ENCODE measurements around the gene EIF5A. TPM values are rescaled to one million over a fixed set of nuclear protein-coding genes. Genes with fewer than 3 reads are reported as not detected.

EIF5A gene
- 351 and 391 TPM in 2 replicates for total RNA-seq

GRCh38 chr17:7306911-7307685 lies at the start of gene EIF5A:
Gene EIF5A (plus strand): TSS chr17:7307628. CDS start chr17:7309636, 2,008 bp downstream.

GRCh38 chr17:7262192-7262934 lies 45.1 kb upstream of the EIF5A start, which contains the start of gene CLDN7:
Gene CLDN7 (minus strand): TSS chr17:7262478. CDS start chr17:7262043, 435 bp downstream.

GRCh38 chr17:7281074-7281952 lies 26.1 kb upstream of the EIF5A start, which contains the start of gene SLC2A4:
Gene SLC2A4 (plus strand): TSS chr17:7281718. CDS start chr17:7281935, 217 bp downstream.

GRCh38 chr17:7294614-7295153 lies 12.7 kb upstream of the EIF5A start, which contains the start of gene YBX2:
Gene YBX2 (minus strand): TSS chr17:7294639. CDS start chr17:7294500, 139 bp downstream.

GRCh38 chr17:7314719-7315569 lies 7.5 kb downstream of the EIF5A start, which contains the start of gene GPS2:
Gene GPS2 (minus strand): TSS chr17:7315360. CDS start chr17:7315052, 308 bp downstream.

GRCh38 chr17:7328840-7329373 lies 21.5 kb downstream of the EIF5A start, which contains the start of gene NEURL4:
Gene NEURL4 (minus strand): TSS chr17:7329335. CDS start chr17:7329312, 23 bp downstream.

GRCh38 chr17:7336240-7337175 lies 29.1 kb downstream of the EIF5A start, which contains the start of gene ACAP1:
Gene ACAP1 (plus strand): TSS chr17:7336529. CDS start chr17:7336735, 206 bp downstream.

GRCh38 chr17:7351665-7352502 lies 44.5 kb downstream of the EIF5A start, which contains the start of gene KCTD11:
Gene KCTD11 (plus strand): TSS chr17:7352162.

GRCh38 chr17:7355053-7355452 lies 47.6 kb downstream of the EIF5A start, which contains the start of gene TMEM95:
Gene TMEM95 (plus strand): TSS chr17:7355156. CDS start chr17:7355205, 49 bp downstream.

Other genes starting within 250 kb of the EIF5A start
- gene CLEC10A, start 227.4 kb upstream of the EIF5A start, total RNA-seq: not detected in 2 replicates
- gene ASGR2, start 192.8 kb upstream of the EIF5A start, total RNA-seq: not detected in 2 replicates
- gene ASGR1, start 128.3 kb upstream of the EIF5A start, total RNA-seq: 0.26 and 0.43 TPM in 2 replicates
- gene DLG4, start 87.8 kb upstream of the EIF5A start, total RNA-seq: 38.6 and 51.8 TPM in 2 replicates
- gene ACADVL, start 87.7 kb upstream of the EIF5A start, total RNA-seq: 253 and 331 TPM in 2 replicates
- gene DVL2, start 73.1 kb upstream of the EIF5A start, total RNA-seq: 57.9 and 79.4 TPM in 2 replicates
- 36.2 and 41.9 TPM in 2 replicates for gene PHF23, start 68.2 kb upstream of the EIF5A start, total RNA-seq
- 152 and 153 TPM in 2 replicates for gene GABARAP, start 65.2 kb upstream of the EIF5A start, total RNA-seq
- gene CTDNEP1, start 55.9 kb upstream of the EIF5A start, total RNA-seq: 71.7 and 85.0 TPM in 2 replicates
- 23.6 and 23.8 TPM in 2 replicates for gene ELP5, start 55.4 kb upstream of the EIF5A start, total RNA-seq
- 0.33 and 0.65 TPM in 2 replicates for gene CLDN7, start 45.1 kb upstream of the EIF5A start, total RNA-seq
- gene SLC2A4, start 25.9 kb upstream of the EIF5A start, total RNA-seq: 0.10 and 0.13 TPM in 2 replicates
- 0.07 TPM in 1 of 2 replicates, not detected in the other for gene YBX2, start 13.0 kb upstream of the EIF5A start, total RNA-seq
- 20.3 and 20.4 TPM in 2 replicates for gene GPS2, start 7.7 kb downstream of the EIF5A start, total RNA-seq
- gene NEURL4, start 21.7 kb downstream of the EIF5A start, total RNA-seq: 21.6 and 31.2 TPM in 2 replicates
- gene ACAP1, start 28.9 kb downstream of the EIF5A start, total RNA-seq: 0.33 and 0.99 TPM in 2 replicates
- gene KCTD11, start 44.5 kb downstream of the EIF5A start, total RNA-seq: 13.4 and 14.2 TPM in 2 replicates
- not detected in 2 replicates for gene TMEM95, start 47.5 kb downstream of the EIF5A start, total RNA-seq
- gene TNK1, start 73.5 kb downstream of the EIF5A start, total RNA-seq: 0.20 and 0.26 TPM in 2 replicates
- 52.9 and 58.3 TPM in 2 replicates for gene PLSCR3, start 86.9 kb downstream of the EIF5A start, total RNA-seq
- gene TMEM256, start 96.5 kb downstream of the EIF5A start, total RNA-seq: 57.9 and 74.2 TPM in 2 replicates
- 23.7 and 28.4 TPM in 2 replicates for gene NLGN2, start 100.2 kb downstream of the EIF5A start, total RNA-seq
- gene SPEM1, start 112.7 kb downstream of the EIF5A start, total RNA-seq: not detected in 2 replicates
- not detected in 2 replicates for gene SPEM2, start 118.0 kb downstream of the EIF5A start, total RNA-seq
- gene SPEM3, start 121.2 kb downstream of the EIF5A start, total RNA-seq: not detected in 2 replicates
- 2.5 and 3.2 TPM in 2 replicates for gene TMEM102, start 127.8 kb downstream of the EIF5A start, total RNA-seq
- gene FGF11, start 131.9 kb downstream of the EIF5A start, total RNA-seq: 12.9 and 16.7 TPM in 2 replicates
- gene CHRNB1, start 137.4 kb downstream of the EIF5A start, total RNA-seq: 5.2 and 6.7 TPM in 2 replicates
- gene ZBTB4, start 172.0 kb downstream of the EIF5A start, total RNA-seq: 39.2 and 45.6 TPM in 2 replicates
- not detected in 2 replicates for gene SLC35G6, start 173.8 kb downstream of the EIF5A start, total RNA-seq
- 117 and 118 TPM in 2 replicates for gene POLR2A, start 176.7 kb downstream of the EIF5A start, total RNA-seq
- gene TNFSF12, start 241.4 kb downstream of the EIF5A start, total RNA-seq: 21.6 and 23.8 TPM in 2 replicates